ENCODE data around the gene CSMD2.

CSMD2 gene

GRCh38 chr1:33640114-33640660 is 524.8 kb downstream of the CSMD2 start:
- DNase-seq (ENCODE audit: low spot score) = peak; percentile 62

- DNase-seq (ENCODE audit: low spot score) = no peak
Observed at GRCh38 chr1:33637846-33638440, 527.1 kb downstream of the CSMD2 start.

GRCh38 chr1:33636209-33636608 is 528.8 kb downstream of the CSMD2 start:
- no peak for DNase-seq (ENCODE audit: low spot score)

- no peak for DNase-seq (ENCODE audit: low spot score)
Observed at GRCh38 chr1:33635336-33636012, 529.6 kb downstream of the CSMD2 start.

GRCh38 chr1:33634806-33635205 is 530.2 kb downstream of the CSMD2 start:
- no peak for DNase-seq (ENCODE audit: low spot score)

GRCh38 chr1:33634143-33634542 is 530.9 kb downstream of the CSMD2 start:
- DNase-seq (ENCODE audit: low spot score) = no peak

- peak; percentile 91 for DNase-seq (ENCODE audit: low spot score)
Observed at GRCh38 chr1:33633019-33633801, 531.8 kb downstream of the CSMD2 start.

GRCh38 chr1:33630686-33631085 is 534.3 kb downstream of the CSMD2 start:
- no peak for DNase-seq (ENCODE audit: low spot score)

GRCh38 chr1:33626801-33627200 is 538.2 kb downstream of the CSMD2 start:
- DNase-seq (ENCODE audit: low spot score) = no peak

- no peak for DNase-seq (ENCODE audit: low spot score)
Observed at GRCh38 chr1:33624991-33625870, 539.8 kb downstream of the CSMD2 start.

- DNase-seq (ENCODE audit: low spot score) = no peak
Observed at GRCh38 chr1:33624261-33624990, 540.6 kb downstream of the CSMD2 start.

- DNase-seq (ENCODE audit: low spot score) = no peak
Observed at GRCh38 chr1:33623811-33624210, 541.2 kb downstream of the CSMD2 start.

GRCh38 chr1:33622757-33623156 is 542.3 kb downstream of the CSMD2 start:
- DNase-seq (ENCODE audit: low spot score) = no peak

- DNase-seq (ENCODE audit: low spot score) = no peak
Observed at GRCh38 chr1:33618636-33619035, 546.4 kb downstream of the CSMD2 start.

- no peak for DNase-seq (ENCODE audit: low spot score)
Observed at GRCh38 chr1:33617451-33617850, 547.6 kb downstream of the CSMD2 start.

GRCh38 chr1:33616780-33617179 is 548.2 kb downstream of the CSMD2 start:
- no peak for DNase-seq (ENCODE audit: low spot score)

- no peak for DNase-seq (ENCODE audit: low spot score)
Observed at GRCh38 chr1:33615546-33615945, 549.5 kb downstream of the CSMD2 start.

- DNase-seq (ENCODE audit: low spot score) = no peak
Observed at GRCh38 chr1:33610864-33611455, 554.1 kb downstream of the CSMD2 start.

- DNase-seq (ENCODE audit: low spot score) = no peak
Observed at GRCh38 chr1:33610391-33610790, 554.6 kb downstream of the CSMD2 start.

- no peak for DNase-seq (ENCODE audit: low spot score)
Observed at GRCh38 chr1:33609739-33610138, 555.3 kb downstream of the CSMD2 start.
